A204.1 (cell line): ENCODE results near the gene SYCE3.
"Not testable (repeated sequence)": the region's sequence is repeated elsewhere in the genome, so short reads cannot be mapped to it uniquely, and the experiment has no call there.

Source experiments
- FAIRE-seq: peaks from 2 replicates; lab custom pipeline; 2012; peaks lifted over from hg19 to GRCh38; lab: Jason Lieb, UNC

The SYCE3 gene

GRCh38 chr22:50530580-50530876 is 32.2 kb downstream of the SYCE3 start:
- FAIRE-seq: no peak

DNA sequence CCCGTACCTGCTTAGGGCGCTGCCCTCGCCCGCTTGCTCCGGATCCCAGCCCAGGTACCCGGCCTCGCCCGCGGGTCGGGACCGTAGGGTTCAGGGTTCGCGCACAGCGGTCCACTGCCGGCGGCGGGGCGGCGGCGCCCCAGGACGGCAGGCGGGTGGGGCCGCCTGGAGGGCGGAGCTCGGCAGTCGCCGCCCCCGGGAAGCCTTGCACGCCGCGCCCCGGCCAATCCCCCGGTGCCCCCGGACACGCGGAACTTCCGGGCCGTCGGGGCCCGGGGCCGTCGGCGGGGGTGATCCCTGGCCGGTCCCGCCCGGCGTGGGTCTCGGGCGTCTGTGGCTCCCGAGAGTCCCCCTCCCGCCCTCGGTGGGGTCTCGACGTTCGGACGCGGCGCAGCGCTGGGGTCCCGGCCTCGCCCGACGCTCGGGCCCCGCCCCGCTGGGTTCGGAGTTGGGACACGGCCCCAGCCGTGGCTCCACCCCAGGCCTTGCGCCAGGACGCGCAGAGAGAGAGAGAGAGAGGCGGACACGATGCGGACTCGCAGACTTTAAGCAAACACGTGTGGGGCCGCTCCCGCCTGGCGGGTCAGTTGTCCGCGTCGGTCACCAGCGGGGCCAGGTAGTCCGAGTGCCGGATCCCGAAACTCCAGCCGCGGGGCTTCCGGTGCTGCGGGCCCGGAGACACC is 32.7 kb downstream of the SYCE3 start, which contains the start of gene TYMP:
TSS of gene TYMP (minus strand) at position 116 of the 683 bp plus-strand sequence. CDS start 303 bp downstream, outside the sequence.
- FAIRE-seq: no peak

DNA sequence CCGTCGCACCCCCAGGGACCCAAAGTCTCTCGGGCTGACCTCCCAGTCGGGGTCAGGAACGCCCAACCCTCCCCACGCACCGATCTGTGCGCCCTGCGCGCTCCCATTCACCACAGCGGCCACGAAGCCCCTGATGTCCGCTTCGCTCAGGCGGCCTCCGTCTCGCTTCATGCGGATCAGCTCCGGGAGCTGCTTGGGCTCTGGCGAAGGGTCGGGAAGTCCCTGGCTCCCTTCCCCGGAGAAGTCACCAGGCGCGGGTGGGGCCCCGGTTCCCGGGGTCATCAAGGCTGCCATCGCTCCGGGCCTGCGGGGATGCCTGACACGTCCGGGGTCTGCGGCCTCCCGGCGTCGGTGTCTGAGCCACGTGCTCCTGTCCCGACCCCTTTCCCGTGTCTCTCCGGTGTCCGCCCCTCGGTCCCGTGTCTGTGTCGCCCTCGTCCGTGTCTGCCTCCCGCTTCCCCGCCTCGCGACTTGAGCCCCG is 33.3 kb downstream of the SYCE3 start:
- FAIRE-seq: no peak

DNA sequence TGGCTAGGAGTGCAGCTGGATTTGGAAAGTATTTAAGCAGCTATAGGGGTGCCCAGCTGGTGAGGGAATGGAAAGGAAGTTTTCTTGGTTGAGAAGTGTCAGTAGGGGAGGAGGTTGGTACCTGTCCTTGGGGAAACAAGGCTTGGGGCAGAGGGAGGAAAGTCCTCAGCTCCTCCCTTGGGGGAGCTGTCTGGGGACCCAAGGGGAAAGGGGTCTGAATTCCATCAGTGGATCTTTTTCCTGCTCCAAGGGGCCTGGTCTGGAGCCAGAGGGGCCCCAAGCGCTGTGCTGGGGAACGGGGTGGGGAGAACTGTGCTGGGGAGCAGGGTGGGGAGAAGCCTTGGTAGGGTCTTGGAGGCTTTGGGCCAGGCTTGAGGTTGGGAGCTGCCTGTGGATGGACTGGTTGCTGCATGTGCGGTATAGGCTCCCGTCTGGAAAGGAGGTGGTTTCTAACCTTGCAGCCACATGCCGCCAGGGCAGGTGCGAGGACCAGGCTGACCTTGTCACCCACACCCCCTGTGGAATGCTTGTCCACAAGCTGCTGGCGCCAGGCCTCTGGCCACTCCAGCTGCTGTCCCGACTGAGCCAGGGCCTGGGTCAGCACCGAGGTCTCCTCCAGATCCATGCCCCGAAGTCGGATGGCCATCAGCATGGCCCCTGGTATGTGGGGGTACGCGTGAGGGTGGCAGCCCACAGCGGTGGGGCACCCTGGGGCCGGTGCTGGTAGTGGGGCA is 33.9 kb downstream of the SYCE3 start:
- no peak for FAIRE-seq

- FAIRE-seq: no peak
These were observed 34.6 kb downstream of the SYCE3 start for GRCh38 chr22:50527921-50528681.

DNA sequence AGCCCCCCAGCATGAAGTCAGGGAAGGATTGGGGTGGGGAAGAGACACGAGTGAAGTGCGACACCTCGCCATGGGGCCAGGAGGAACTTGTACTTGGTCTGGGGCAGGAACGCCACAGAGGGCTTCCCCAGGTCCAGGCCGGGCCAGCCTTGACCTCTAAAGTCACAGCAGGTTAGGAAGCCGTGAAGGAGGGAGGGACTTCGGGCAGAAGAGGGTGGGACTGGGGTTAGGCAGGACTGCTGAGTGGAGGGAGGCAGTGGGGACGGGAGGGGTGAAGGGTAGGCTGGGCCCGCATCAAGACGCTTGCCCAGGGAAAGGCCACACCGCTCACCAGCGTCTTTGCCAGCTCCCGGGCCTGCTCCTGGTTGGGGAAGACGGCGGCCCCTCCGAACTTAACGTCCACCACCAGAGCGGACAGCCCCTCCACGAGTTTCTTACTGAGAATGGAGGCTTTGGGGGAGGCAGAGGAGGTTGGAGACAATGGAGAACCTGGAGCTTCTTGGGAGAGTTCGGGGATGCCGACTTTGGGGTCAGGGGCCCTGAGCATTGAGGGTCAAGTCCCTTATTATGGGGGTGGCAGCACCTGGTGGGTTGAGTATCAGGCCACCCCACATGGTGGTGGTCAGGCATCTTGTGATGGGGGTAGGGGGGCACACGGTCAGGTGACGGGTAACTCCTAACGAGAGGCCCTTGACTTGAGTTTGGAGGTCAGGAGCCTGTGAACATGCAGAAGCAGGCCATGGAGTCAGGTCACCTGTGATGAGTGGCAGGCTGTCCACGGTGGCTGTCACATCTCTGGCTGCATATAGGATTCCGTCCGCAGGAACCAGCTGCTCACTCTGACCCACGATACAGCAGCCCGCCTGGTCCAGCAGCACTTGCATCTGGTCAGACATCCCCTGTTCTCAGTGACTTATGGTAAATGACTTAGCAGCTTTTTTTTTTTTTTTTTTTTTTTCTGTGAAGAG is 35.6 kb downstream of the SYCE3 start:
- no peak for FAIRE-seq

DNA sequence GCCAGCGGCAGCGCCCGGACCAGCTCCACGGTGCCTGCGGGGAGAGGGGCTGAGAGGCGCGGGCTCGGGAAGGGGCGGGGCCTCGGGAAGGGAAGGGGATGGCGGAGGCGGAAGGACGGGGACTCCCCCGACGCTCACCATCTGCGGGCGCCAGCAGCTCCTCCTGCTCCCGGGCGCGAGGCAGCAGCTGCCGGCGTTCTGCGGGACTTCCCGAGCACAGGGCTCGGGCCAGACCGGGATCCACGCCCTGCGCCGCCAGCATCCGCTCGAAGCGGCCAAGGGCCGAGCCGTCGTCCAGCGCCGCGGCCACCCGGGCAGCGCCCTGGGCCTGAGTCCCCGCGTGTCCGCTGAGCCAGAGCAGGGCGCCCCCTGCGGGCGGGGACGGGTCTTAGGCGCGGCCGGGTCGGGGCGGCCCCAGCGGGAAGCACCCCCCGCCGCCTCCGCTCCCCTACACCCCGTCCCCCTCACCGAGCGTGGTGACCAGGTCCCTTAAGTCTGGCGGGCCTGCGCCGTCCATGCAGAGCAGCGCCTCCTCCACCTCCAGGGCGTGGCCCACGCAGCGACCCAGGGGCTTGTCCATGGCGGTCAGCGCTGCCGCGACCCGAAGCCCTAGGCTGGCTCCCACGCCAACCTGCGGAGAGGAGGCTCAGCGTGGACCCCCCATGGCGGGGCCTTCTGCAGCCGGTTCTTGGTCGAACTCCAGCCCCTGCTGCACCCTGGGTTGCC is 36.4 kb downstream of the SYCE3 start:
- FAIRE-seq: no peak

DNA sequence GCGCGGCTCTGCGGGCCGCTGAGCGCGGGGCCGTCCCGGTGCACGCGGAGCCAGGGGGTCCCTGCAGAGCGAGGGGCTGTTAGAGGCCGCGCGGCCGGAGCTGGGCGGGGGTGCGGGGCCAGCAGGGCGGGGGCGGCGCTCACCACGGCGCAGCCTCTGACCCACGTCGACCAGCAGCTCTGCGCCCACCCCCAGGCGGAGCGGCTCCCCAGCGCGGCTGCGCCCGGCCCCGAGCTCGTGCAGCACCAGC is 36.9 kb downstream of the SYCE3 start:
- no peak for FAIRE-seq

- peak; percentile 16 for FAIRE-seq
These were observed 37.4 kb downstream of the SYCE3 start, which contains the start of gene SCO2 for GRCh38 chr22:50525104-50525857. Gene SCO2, minus strand, starts transcription at chr22:50525598. Its CDS starts 1,187 bp downstream, at chr22:50524411.

- FAIRE-seq: no peak
These were observed 38.0 kb downstream of the SYCE3 start for GRCh38 chr22:50524676-50525103.

GRCh38 chr22:50523806-50524675 is 38.7 kb downstream of the SYCE3 start:
- FAIRE-seq: no peak

GRCh38 chr22:50523458-50523805 is 39.3 kb downstream of the SYCE3 start:
- FAIRE-seq: no peak

- no peak for FAIRE-seq
These were observed 39.8 kb downstream of the SYCE3 start for GRCh38 chr22:50522806-50523438.

- no peak for FAIRE-seq
These were observed 40.4 kb downstream of the SYCE3 start for GRCh38 chr22:50522208-50522805.

GRCh38 chr22:50521710-50522109 is 41.0 kb downstream of the SYCE3 start:
- no peak for FAIRE-seq

DNA sequence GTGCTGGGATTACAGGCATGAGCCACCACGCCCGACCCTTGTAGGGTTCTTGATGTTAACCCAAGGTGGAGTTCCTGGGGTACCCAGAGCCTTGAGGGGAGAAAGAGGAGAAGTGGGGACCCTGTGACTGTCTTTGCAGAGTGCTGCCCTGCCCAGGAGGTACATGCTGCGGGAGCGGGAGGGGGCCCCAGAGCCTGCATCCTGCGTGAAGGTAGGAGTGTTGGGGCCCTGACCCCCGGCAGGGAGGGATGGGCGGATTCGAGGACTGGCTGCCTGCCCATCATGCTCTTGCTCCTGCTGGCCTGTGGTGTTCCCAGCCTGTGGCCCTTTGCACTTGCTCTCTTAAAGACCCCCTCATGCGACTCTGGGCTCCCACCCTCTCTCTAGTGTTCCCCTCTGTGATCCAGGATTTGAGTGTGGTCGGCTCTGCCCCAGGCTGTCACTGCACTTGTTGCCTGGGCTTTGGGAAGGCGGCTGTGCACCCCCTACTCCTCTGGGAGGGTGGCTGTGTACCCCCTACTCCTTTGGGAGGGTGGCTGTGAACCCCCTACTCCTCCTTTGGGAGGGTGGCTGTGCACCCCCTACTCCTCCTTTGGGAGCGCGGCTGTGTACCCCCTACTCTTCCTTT is 41.8 kb downstream of the SYCE3 start:
- no peak for FAIRE-seq

DNA sequence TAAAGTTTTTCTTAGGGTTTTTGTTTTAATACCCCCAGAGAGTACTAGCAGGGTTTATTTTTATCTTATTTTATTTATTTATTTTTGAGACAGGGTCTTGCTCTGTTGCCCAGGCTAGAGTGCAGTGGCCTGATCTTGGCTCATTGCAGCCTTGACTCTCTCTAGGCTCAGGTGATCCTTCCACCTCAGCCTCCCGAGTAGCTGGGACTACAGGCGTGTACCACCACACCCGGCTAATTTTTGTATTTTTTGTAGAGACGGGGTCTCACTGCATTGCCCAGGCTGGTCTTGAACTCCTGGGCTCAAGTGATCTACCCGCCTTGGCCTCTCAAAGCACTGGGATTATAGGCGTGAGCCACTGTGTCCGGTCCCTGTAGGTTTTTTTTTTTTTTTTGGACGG is 42.5 kb downstream of the SYCE3 start:
- FAIRE-seq: not testable (repeated sequence)

DNA sequence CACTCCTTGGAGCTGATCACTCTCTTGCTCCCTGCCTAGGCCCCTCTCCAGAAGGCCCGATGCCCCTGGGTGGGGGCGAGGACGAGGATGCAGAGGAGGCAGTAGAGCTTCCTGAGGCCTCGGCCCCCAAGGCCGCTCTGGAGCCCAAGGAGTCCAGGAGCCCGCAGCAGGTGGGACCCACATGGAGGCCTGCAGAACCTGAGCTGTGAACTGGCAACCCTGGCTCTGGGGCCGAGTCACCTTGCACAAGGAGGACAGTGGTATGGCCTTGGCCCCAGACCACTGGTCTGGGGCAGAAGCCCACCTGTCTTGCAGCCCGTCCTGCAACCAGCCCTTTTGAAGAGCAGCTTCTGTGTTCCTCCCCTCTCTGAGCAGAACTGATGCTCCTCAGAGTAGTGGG is 43.6 kb downstream of the SYCE3 start:
- no peak for FAIRE-seq
